ENCODE results near the gene CDK7.

The CDK7 gene

GRCh38 chr5:69209602-69210001 lies 25.1 kb upstream of the CDK7 start:
- TF ChIP-seq, protein P1, sequence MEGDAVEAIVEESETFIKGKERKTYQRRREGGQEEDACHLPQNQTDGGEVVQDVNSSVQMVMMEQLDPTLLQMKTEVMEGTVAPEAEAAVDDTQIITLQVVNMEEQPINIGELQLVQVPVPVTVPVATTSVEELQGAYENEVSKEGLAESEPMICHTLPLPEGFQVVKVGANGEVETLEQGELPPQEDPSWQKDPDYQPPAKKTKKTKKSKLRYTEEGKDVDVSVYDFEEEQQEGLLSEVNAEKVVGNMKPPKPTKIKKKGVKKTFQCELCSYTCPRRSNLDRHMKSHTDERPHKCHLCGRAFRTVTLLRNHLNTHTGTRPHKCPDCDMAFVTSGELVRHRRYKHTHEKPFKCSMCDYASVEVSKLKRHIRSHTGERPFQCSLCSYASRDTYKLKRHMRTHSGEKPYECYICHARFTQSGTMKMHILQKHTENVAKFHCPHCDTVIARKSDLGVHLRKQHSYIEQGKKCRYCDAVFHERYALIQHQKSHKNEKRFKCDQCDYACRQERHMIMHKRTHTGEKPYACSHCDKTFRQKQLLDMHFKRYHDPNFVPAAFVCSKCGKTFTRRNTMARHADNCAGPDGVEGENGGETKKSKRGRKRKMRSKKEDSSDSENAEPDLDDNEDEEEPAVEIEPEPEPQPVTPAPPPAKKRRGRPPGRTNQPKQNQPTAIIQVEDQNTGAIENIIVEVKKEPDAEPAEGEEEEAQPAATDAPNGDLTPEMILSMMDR (IDR thresholded peaks at IDR 0.05; ENCODE audit: low read depth, low read length, missing control alignments) = no peak
- H3K4me3 ChIP-seq (ENCODE audit: low read depth, low read length) = no peak overlapping the region
- no peak for DNase-seq (ENCODE audit: low read depth)
- in situ Hi-C loops (cut with HindIII; ENCODE audit: low sequenced_read_pairs) = no loop called here

DNA sequence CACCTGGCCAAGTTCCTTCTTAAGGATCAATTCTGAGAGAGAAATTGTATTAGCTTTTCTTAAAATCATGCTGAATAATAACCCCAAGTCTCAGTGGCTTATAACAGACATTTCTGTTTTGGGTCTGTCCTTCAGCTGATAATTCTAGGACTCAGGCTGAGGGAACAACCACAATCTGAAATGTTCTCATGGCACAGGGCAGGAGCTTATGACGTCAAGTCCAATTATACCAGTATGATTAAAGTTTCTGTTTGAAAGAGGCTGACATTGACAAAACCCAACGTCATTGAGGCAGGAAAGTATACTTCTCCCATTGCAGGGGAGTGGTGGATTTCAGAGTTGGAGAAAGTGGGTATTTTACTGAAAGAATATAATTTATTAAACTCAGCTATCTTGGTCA lies 23.5 kb upstream of the CDK7 start:
- DNase-seq (ENCODE audit: low read depth) = no peak
- TF ChIP-seq, protein P1 (IDR thresholded peaks at IDR 0.05; ENCODE audit: low read depth, low read length, missing control alignments) = no peak
- in situ Hi-C loops (cut with HindIII; ENCODE audit: low sequenced_read_pairs) = no loop called here
- H3K4me3 ChIP-seq (ENCODE audit: low read depth, low read length) = no peak overlapping the region

GRCh38 chr5:69212022-69212421 lies 22.7 kb upstream of the CDK7 start:
- in situ Hi-C loops (cut with HindIII; ENCODE audit: low sequenced_read_pairs) = no loop called here
- TF ChIP-seq, protein P1 (IDR thresholded peaks at IDR 0.05; ENCODE audit: low read depth, low read length, missing control alignments) = no peak
- no peak overlapping the region for H3K4me3 ChIP-seq (ENCODE audit: low read depth, low read length)
- no peak for DNase-seq (ENCODE audit: low read depth)

- TF ChIP-seq, protein P1 (IDR thresholded peaks at IDR 0.05; ENCODE audit: low read depth, low read length, missing control alignments) = no peak
- in situ Hi-C loops (cut with HindIII; ENCODE audit: low sequenced_read_pairs) = no loop called here
- no peak for DNase-seq (ENCODE audit: low read depth)
These were observed 21.0 kb upstream of the CDK7 start for GRCh38 chr5:69213513-69214215.

DNA sequence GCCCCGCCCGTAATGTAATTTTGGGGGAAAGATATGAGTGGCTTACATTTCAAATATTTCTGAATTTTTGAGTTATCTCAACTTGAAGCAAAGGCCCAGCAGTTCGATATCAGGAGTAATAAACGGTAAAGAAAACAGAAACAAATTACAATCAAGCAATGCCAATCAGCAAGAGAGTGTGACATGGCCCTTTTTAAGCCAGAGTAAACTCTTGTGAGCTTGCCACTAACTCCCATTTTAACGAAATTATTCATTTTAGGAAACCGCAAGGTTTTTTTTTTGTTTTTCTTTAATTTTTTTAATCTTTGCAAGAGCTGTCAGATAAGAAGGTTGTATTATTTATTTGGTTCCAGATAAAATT lies 17.6 kb upstream of the CDK7 start:
- in situ Hi-C loops (cut with HindIII; ENCODE audit: low sequenced_read_pairs) = no loop called here
- H3K4me3 ChIP-seq (ENCODE audit: low read depth, low read length) = peak overlapping the region; percentile 86
- TF ChIP-seq, protein P1 (IDR thresholded peaks at IDR 0.05; ENCODE audit: low read depth, low read length, missing control alignments) = no peak
- DNase-seq (ENCODE audit: low read depth) = no peak

More at GRCh38 chr5:69213513-69214215, 21.0 kb upstream of the CDK7 start:
- no peak overlapping the region for H3K4me3 ChIP-seq (ENCODE audit: low read depth, low read length)

DNA sequence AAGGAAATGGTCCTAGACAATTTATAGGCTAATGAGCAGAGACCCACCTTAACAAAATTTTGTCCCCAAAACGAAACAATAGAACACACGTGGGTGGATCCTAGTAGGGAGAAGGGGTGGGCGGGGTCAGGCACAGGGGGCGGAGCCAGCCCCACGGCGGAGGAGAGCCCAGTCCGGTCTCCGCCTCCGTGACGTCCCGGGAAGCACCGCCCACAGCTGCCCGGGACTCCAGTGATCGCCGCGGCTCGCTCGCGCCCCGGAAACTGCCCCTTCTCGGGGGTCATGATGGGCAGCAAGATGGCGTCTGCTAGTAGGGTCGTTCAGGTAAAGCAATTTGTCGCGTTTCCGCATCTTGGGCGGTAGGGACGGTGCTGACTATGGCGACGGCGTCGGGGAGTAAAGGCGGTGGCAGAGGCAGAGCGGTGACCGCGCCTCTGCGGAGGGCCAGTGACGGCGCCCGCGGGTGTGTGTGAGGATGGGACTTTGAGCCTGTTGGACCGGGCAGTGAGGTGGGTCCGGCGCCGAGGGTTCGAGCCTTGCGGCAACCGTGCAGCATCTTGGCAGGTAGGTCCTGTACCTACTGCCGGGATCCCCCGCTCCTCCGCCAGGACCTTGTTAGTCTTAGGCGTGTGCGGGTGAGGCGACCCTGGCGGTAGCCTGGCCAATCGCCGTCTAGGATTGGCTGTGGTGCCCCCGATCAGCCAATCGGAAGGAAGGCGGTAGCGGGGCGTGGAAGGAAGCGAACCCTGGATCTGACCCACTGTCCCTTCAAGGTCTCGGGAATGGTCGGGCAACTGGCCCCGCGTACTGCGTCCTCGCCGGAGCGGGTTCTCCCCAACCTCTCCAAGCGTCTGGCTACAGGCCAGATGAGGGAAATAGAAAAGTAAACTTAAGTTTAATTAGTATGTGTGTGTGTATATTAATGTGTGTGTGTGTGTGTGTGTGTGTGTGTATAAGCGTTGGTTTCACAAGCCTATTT lies 16.8 kb upstream of the CDK7 start:
- in situ Hi-C loops (cut with HindIII; ENCODE audit: low sequenced_read_pairs) = no loop called here
- TF ChIP-seq, protein P1 (IDR thresholded peaks at IDR 0.05; ENCODE audit: low read depth, low read length, missing control alignments) = no peak
- H3K4me3 ChIP-seq (ENCODE audit: low read depth, low read length) = peak overlapping the region; percentile 86
- DNase-seq (ENCODE audit: low read depth) = peak; percentile 76

All from astrocyte of the cerebellum (primary cell).